Measurements from ENCODE around the gene TIMP1. TPM values are rescaled to one million over a fixed set of nuclear protein-coding genes. Genes with fewer than 3 reads are reported as not detected.
"Not testable (repeated sequence)": the region's sequence is repeated elsewhere in the genome, so short reads cannot be mapped to it uniquely, and the experiment has no call there.

The TIMP1 gene
- total RNA-seq, 2 donors from 2014 or later: 84.1 to 93.0 TPM

DNA sequence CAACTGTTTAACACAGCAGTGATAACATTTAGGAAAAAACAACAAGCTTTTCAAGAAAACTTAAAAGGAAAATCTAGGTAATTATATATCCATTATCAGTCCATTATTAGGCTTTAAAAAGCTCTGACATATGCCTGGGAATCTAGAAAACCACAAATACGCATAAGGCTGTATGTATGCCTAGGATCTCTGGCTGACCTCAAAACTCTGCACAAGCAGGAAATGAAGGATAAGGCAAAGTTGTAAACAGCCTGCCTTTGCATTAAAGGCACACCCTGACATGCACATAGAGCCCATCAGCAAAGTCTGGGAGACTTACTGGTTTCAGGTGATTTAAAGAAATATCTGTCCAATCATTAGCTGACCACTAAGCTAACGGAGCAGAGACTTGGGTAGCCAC lies 14.0 kb downstream of the TIMP1 start:
- Histone ChIP-seq H3K4me1 (no peaks in the 10 kb centered on the region), H3K9me3 (no peaks in the 10 kb centered on the region), H3K27ac (no peak overlapping the region), H3K36me3 (no peaks in the 10 kb centered on the region), H3K27me3 (no peaks in the 10 kb centered on the region), H3K9ac (ENCODE audit: low read depth in 2 of 2, low read length in 2 of 2) (no peak overlapping the region), H3K4me3 (no peak overlapping the region)
- TF ChIP-seq, protein P1, sequence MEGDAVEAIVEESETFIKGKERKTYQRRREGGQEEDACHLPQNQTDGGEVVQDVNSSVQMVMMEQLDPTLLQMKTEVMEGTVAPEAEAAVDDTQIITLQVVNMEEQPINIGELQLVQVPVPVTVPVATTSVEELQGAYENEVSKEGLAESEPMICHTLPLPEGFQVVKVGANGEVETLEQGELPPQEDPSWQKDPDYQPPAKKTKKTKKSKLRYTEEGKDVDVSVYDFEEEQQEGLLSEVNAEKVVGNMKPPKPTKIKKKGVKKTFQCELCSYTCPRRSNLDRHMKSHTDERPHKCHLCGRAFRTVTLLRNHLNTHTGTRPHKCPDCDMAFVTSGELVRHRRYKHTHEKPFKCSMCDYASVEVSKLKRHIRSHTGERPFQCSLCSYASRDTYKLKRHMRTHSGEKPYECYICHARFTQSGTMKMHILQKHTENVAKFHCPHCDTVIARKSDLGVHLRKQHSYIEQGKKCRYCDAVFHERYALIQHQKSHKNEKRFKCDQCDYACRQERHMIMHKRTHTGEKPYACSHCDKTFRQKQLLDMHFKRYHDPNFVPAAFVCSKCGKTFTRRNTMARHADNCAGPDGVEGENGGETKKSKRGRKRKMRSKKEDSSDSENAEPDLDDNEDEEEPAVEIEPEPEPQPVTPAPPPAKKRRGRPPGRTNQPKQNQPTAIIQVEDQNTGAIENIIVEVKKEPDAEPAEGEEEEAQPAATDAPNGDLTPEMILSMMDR (IDR thresholded peaks at IDR 0.05): no peak
- intact Hi-C loops (cut with DNase I): no loop called here
- no peak for DNase-seq

DNA sequence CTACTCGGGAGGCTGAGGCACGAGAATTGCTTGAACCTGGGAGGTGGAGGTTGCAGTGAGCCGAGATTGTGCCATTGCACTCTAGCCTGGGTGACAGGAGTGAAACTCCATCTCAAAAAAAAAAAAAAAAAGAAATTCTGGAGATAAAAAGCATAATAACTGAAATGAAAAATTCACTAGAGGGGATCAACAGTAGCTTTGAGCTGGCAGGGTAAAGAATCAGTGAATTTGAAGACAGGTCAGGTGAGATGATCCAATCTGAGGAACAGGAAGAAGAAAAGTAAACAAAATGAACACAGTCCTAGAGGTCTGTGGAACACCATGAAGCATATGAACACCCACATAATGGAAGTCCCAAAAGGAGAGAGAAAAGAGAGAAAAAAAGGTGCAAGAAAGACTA lies 15.0 kb downstream of the TIMP1 start:
- Histone ChIP-seq H3K4me3 (no peak overlapping the region), H3K9me3 (no peaks in the 10 kb centered on the region), H3K27ac (no peak overlapping the region), H3K4me1 (no peaks in the 10 kb centered on the region), H3K27me3 (no peaks in the 10 kb centered on the region), H3K36me3 (no peaks in the 10 kb centered on the region), H3K9ac (ENCODE audit: low read depth in 2 of 2, low read length in 2 of 2) (no peak overlapping the region)
- intact Hi-C loops (cut with DNase I): no loop called here
- DNase-seq: no peak
- TF ChIP-seq, protein P1 (IDR thresholded peaks at IDR 0.05): no peak

DNA sequence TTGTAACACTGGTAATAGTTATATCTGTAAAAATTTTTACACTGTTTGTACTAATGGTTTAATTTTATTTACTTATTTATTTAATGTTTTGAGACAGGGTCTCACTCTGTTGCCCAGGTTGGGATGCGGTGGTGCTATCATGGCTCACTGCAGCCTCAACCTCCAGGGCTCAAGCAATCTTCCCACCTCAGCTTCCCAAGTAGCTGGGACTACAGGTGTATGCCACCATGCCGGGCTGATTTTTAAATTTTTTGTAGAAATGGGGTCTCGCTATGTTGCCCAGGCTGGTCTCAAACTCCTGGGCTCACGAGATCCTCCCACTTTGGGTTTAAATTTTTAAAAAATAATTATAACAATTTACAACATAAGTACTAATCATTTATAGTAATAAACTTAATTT lies 20.9 kb downstream of the TIMP1 start:
- H3K27me3 ChIP-seq; H3K4me3 ChIP-seq; H3K27ac ChIP-seq; DNase-seq; H3K36me3 ChIP-seq; intact Hi-C loops (cut with DNase I); H3K9ac ChIP-seq (ENCODE audit: low read depth in 2 of 2, low read length in 2 of 2); H3K4me1 ChIP-seq; H3K9me3 ChIP-seq: not testable (repeated sequence)

DNA sequence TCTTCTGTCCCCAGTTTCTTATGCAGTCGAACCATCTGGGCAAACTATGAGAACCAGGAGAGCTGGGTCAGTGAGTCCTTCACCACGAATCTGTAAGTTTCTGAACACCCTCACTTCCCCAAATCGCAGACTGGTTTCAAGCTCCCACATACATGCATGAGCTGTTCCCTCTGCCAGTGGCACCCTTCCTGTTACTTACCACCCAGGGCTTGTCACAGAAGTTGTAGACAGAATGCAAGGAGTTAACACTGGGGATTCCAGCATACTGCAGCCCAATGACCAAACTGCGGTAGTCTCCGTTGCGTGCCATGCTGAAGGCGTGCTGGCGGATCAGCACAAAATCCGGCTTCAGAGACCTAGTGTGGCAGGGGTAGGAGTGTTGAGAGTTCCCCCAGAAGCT lies 22.8 kb downstream of the TIMP1 start:
- intact Hi-C loops (cut with DNase I): no loop called here
- Histone ChIP-seq H3K27me3 (no peaks in the 10 kb centered on the region), H3K4me1 (no peaks in the 10 kb centered on the region), H3K36me3 (no peaks in the 10 kb centered on the region), H3K4me3 (no peak overlapping the region), H3K9me3 (no peaks in the 10 kb centered on the region), H3K9ac (ENCODE audit: low read depth in 2 of 2, low read length in 2 of 2) (no peak overlapping the region), H3K27ac (no peak overlapping the region)
- no peak for DNase-seq
- TF ChIP-seq, protein P1 (IDR thresholded peaks at IDR 0.05): no peak

DNA sequence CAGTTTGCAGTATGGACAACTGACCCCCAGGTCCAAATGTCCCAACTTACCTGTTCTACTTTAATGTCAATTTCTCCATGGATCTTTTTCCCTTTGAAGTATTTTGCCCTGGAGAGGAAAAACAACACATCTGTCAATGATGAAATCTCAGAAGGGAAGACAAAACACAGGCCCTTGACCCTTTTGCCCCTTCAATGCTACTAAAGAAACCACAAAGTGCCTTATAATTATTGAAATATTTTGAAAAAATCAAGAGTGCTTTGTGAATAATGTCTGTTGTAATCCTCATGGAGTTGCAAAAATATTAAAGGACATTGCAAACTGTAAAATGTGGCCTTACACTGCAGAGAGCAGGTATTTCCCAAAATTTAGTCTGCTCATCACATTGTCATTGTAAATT lies 24.9 kb downstream of the TIMP1 start:
- no peaks in the 10 kb centered on the region for H3K4me1 ChIP-seq
- no peak for DNase-seq
- no peaks in the 10 kb centered on the region for H3K36me3 ChIP-seq
- intact Hi-C loops (cut with DNase I): no loop called here
- no peak overlapping the region for H3K9ac ChIP-seq (ENCODE audit: low read depth in 2 of 2, low read length in 2 of 2)
- no peaks in the 10 kb centered on the region for H3K9me3 ChIP-seq
- no peak overlapping the region for H3K4me3 ChIP-seq
- TF ChIP-seq, protein P1 (IDR thresholded peaks at IDR 0.05): no peak
- no peaks in the 10 kb centered on the region for H3K27me3 ChIP-seq
- no peak overlapping the region for H3K27ac ChIP-seq

DNA sequence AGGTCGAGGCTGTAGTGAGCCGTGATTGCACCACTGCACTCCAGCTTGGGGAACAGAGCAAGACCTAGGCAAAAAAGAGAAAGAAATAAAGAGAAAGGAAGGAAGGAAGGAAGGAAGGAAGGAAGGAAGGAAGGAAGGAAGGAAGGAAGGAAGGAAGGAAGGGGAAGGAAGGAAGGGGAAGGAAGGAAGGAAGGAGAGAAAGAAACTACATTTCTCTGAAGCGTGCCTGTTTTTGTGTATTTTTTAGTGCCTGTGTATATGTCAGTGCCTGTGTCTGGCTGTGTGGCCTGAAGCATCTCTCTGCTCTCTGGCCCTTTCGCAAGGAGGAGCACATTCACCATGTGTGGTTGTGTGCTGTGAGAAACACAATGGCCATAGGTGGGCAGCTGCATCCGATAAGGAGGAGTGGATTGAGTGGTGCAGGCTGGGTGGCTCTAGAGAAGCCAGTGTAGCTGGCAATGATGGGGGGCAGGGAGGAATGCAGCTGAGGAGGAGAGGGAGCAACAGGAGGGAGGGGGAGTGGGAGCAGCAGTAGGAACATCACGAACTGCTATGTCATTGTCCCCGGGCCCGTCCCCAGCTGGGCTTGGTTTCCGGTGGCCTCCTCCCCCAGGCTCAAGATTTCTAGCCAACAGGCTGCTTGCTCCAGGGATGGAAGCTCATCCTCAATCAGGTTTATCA lies 26.0 kb downstream of the TIMP1 start:
- TF ChIP-seq, protein P1 (IDR thresholded peaks at IDR 0.05): no peak
- Histone ChIP-seq H3K36me3 (no peaks in the 10 kb centered on the region), H3K4me3 (no peak overlapping the region), H3K27ac (no peak overlapping the region), H3K9ac (ENCODE audit: low read depth in 2 of 2, low read length in 2 of 2) (no peak overlapping the region), H3K4me1 (no peaks in the 10 kb centered on the region), H3K9me3 (no peaks in the 10 kb centered on the region), H3K27me3 (no peaks in the 10 kb centered on the region)
- DNase-seq: no peak
- intact Hi-C loops (cut with DNase I): no loop called here

Data from colonic mucosa (tissue), 4 donors.